HG03378 (cell line): ENCODE results near the gene PDS5A.
"Not testable (repeated sequence)": the region's sequence is repeated elsewhere in the genome, so short reads cannot be mapped to it uniquely, and the experiment has no call there.

Source experiments
- ATAC-seq: cut with Tn5 transposase; IDR thresholded peaks from one replicate; pipeline ENCODE4 v1.9.1; 2021; ENCODE audit warnings: mild to moderate bottlenecking, moderate library complexity; ENCODE audit not compliant: unreplicated experiment

The PDS5A gene

GRCh38 chr4:39838431-39838830, 139.3 kb downstream of the PDS5A start:
- ATAC-seq, result not testable (repeated sequence)

GRCh38 chr4:39834269-39834668, 143.4 kb downstream of the PDS5A start:
- ATAC-seq, result no peak

- ATAC-seq, result no peak
Observed at GRCh38 chr4:39825741-39826231, 151.9 kb downstream of the PDS5A start.

- no peak for ATAC-seq
Observed at GRCh38 chr4:39825090-39825489, 152.6 kb downstream of the PDS5A start.

- no peak for ATAC-seq
Observed at GRCh38 chr4:39823191-39823590, 154.5 kb downstream of the PDS5A start.

- ATAC-seq, result no peak
Observed at GRCh38 chr4:39822662-39823061, 155.0 kb downstream of the PDS5A start.

GRCh38 chr4:39821951-39822350, 155.8 kb downstream of the PDS5A start:
- ATAC-seq, result no peak

GRCh38 chr4:39820186-39820585, 157.5 kb downstream of the PDS5A start:
- no peak for ATAC-seq

GRCh38 chr4:39818646-39819045, 159.1 kb downstream of the PDS5A start:
- no peak for ATAC-seq

GRCh38 chr4:39814403-39815185, 163.1 kb downstream of the PDS5A start:
- ATAC-seq, result no peak

GRCh38 chr4:39813761-39814160, 163.9 kb downstream of the PDS5A start:
- ATAC-seq, result not testable (repeated sequence)

- ATAC-seq, result not testable (repeated sequence)
Observed at GRCh38 chr4:39813033-39813432, 164.7 kb downstream of the PDS5A start.

- no peak for ATAC-seq
Observed at GRCh38 chr4:39812500-39812899, 165.2 kb downstream of the PDS5A start.

- no peak for ATAC-seq
Observed at GRCh38 chr4:39808231-39808749, 169.4 kb downstream of the PDS5A start.

- ATAC-seq, result no peak
Observed at GRCh38 chr4:39802005-39802404, 175.7 kb downstream of the PDS5A start.

- ATAC-seq, result not testable (repeated sequence)
Observed at GRCh38 chr4:39792976-39793375, 184.7 kb downstream of the PDS5A start.

GRCh38 chr4:39792529-39792928, 185.2 kb downstream of the PDS5A start:
- ATAC-seq, result no peak

GRCh38 chr4:39792128-39792527, 185.6 kb downstream of the PDS5A start:
- ATAC-seq, result no peak

- ATAC-seq, result no peak
Observed at GRCh38 chr4:39786838-39787237, 190.9 kb downstream of the PDS5A start.

GRCh38 chr4:39785083-39785482, 192.6 kb downstream of the PDS5A start:
- ATAC-seq, result no peak

GRCh38 chr4:39781988-39782387, 195.7 kb downstream of the PDS5A start:
- ATAC-seq, result not testable (repeated sequence)
